ENCODE measurements around the gene SLPI.

The SLPI gene

GRCh38 chr20:45212836-45213235 lies 41.5 kb downstream of the SLPI start:
- no peak for DNase-seq (ENCODE audit: low spot score)

GRCh38 chr20:45211569-45212474 lies 42.5 kb downstream of the SLPI start:
- DNase-seq (ENCODE audit: low spot score), result no peak

GRCh38 chr20:45209924-45210323 lies 44.4 kb downstream of the SLPI start:
- no peak for DNase-seq (ENCODE audit: low spot score)

GRCh38 chr20:45206725-45207124 lies 47.6 kb downstream of the SLPI start, which contains the start of gene SEMG1:
Gene SEMG1 (plus strand): TSS chr20:45207033. CDS start chr20:45207054, 21 bp downstream.
- DNase-seq (ENCODE audit: low spot score), result no peak

Measured in globus pallidus (tissue), 1 donor.